HG02870 (cell line): Measurements from ENCODE around the gene PIP4K2A.
A peak's percentile ranks its signal among the peaks of the same experiment; 100 is the strongest.

ENCODE experiments used
- ATAC-seq: cut with Tn5 transposase; IDR thresholded peaks from one replicate; pipeline ENCODE4 v1.9.1; 2021; ENCODE audit warnings: mild to moderate bottlenecking, moderate library complexity; ENCODE audit not compliant: unreplicated experiment

PIP4K2A gene

GRCh38 chr10:22670788-22671187 lies 43.6 kb downstream of the PIP4K2A start:
- ATAC-seq = no peak

- peak; percentile 55 for ATAC-seq
These were observed 45.1 kb downstream of the PIP4K2A start for GRCh38 chr10:22669163-22669711.

- ATAC-seq = no peak
These were observed 47.3 kb downstream of the PIP4K2A start for GRCh38 chr10:22667093-22667480.

GRCh38 chr10:22666287-22667092 lies 47.9 kb downstream of the PIP4K2A start:
- peak; percentile 64 for ATAC-seq

DNA sequence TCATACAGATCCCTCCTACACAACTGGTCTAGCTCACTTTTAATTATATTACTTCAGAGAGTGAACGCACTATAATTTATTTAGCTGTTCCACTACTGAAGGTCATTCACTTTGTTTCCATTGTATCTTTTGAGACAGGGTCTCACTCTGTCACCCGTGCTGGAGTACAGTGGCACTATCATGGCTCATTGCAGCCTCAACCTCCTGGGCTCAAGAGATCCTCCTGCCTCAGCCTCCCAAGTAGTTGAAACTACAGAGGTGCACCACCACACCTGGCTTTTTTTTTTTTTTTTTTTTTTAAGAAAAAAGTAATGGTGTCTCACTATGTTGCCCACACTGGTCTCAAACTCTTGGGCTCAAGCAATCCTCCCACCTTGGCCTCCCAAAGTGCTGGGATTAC lies 49.0 kb downstream of the PIP4K2A start:
- ATAC-seq = no peak

DNA sequence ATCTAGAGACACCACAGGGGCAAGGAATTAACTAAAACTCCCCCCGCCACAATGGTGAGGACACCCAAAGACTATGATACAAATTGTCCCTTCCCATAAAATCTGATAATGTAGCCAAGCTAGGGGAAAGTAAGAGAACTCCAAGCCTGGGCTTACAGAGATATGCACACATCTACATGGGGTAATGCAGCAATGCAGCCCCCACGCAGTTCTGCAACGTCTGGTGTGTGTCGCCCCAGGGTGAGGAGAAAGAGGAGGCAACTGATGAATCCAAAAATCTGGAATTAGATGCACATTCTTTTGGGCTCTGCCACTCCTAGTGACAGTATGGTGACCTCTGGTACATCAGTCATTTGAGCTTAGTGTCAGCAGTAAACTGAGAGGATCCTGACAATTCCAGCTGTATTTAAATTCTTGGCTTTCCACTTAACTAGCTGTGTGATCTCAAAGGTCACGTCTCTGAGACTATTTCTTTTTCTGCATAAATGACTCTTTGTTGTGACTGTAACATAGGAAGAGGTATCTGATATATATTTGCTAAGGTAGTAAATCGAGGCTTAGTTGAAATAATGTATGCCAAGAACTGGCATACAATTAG lies 51.5 kb downstream of the PIP4K2A start:
- no peak for ATAC-seq

DNA sequence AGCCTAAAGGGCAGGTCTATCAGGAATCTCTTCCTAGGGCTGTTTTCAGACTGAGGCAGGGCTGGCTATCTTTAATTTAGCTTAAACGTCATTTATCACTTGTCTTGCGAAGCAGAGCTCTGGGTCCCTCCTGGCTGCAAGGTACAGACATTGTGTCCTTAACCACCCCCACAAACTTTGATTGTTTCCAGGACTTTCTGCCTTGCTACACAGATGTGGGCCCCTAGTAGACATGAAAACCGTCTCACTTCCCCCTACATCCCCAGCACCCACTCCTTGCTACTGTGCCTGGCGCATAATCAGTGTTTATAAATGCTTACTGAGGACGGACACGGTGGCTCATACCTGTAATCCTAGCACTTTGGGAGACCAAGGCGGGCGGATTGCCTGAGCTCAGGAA lies 54.5 kb downstream of the PIP4K2A start:
- no peak for ATAC-seq

GRCh38 chr10:22658745-22659410 lies 55.5 kb downstream of the PIP4K2A start:
- no peak for ATAC-seq

DNA sequence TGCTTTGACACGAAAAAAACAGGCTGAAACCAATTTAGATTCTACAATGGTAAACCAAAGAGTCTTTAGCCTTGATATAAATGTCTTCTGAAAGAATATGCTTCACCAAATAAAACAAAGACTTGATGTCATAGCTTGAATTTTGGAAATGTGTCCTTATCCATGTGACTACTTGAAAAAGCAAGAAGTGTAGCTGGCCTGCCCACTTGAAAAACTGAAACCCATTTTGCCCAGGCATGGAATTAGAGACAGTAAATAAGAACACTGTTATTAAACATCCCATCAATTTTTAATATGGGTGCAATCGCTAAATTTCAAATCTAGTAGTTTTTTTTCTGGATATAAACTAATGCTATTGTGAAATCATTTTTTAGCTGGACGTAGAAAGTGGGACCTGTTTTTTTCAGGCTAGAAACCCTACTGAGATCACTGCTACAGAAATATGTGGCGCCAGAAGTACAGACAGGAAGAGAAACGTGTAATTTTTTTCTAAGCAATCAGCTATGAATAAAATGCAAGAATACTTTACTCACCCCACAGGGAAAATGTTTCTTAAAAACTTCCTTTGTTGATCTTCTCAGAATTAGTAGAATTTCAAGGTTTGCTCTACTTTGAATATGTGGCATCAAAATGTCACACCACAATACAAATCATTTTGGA lies 56.7 kb downstream of the PIP4K2A start:
- ATAC-seq = no peak

DNA sequence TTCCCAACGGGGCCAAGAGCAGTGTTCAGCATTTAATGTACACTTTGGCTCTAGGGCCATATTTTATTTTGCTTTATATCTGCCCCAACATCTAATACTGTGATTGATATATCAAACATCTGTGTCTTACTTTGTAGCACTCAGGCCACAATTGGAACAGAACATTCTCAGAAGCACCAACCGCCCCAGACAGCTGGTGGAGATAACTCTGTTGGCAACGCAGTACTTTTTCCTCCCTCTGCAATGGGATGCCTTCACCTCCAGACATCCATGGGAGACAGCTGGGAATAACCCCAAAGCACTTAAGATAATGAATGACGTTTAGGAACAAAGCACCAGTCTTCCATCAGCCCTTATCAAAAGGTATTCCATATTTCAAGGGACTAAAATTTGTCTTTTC lies 57.4 kb downstream of the PIP4K2A start:
- no peak for ATAC-seq

GRCh38 chr10:22656036-22656435 lies 58.3 kb downstream of the PIP4K2A start:
- no peak for ATAC-seq

DNA sequence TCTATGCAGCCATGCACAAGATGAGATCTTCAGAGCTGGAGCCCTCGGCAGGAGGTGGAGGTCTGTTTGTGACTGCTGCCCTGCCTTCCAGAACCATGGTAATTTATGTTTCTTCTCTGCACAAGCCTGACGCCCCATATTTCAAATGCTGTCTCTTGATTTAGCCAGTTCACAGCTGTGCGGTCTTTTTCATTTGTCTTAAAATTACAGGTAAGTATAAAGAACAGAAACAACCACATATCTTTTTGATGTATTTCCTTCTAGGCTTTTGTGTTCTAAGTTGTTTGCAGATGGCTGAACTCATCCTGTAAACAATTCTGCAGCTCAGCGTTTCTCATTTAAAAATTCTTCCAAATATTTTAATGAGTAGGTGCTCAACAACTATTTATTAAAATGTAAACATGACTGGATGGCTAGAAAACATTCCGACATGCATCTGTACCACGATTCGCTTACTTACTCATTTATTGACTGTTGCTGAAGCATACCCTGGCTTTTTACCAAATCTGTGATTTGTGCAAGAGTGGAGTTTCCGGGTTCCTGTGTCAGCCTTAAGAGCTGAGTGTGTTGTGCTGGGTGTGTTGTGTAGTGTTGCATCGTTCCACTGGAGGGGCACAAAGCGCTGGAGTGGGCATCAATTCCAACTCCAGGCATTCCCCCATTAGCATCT lies 58.9 kb downstream of the PIP4K2A start:
- no peak for ATAC-seq

- no peak for ATAC-seq
These were observed 61.3 kb downstream of the PIP4K2A start for GRCh38 chr10:22652988-22653481.

- no peak for ATAC-seq
These were observed 63.0 kb downstream of the PIP4K2A start for GRCh38 chr10:22651276-22651980.

- no peak for ATAC-seq
These were observed 64.4 kb downstream of the PIP4K2A start for GRCh38 chr10:22649994-22650393.

GRCh38 chr10:22649390-22649841 lies 65.0 kb downstream of the PIP4K2A start:
- ATAC-seq = no peak

DNA sequence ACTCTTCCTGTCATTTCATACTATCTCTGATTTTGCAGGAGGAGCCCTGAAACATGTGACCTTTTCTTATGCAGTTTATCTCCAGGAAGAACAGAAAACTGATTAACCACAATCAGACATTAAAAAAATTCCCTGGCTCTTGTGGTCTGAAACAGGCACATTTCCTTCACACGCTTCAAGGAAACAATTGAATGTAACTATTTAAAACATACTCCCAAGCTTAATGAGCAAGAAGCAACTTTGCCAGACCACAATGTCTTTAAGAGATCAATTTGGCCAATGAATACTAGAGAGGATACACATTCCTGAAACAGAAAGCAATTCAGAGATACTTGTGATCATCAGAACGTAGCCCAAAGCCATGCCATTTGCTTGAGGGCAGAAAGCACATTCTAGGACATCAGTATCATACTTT lies 65.8 kb downstream of the PIP4K2A start:
- no peak for ATAC-seq

- ATAC-seq = no peak
These were observed 67.1 kb downstream of the PIP4K2A start for GRCh38 chr10:22647244-22647643.

- ATAC-seq = peak; percentile 81
These were observed 68.0 kb downstream of the PIP4K2A start for GRCh38 chr10:22646388-22646853.

- no peak for ATAC-seq
These were observed 70.2 kb downstream of the PIP4K2A start for GRCh38 chr10:22644222-22644621.
